Medulla oblongata (tissue), 1 donor: ENCODE data around the gene SLC35F2.
"Not testable (repeated sequence)": the region's sequence is repeated elsewhere in the genome, so short reads cannot be mapped to it uniquely, and the experiment has no call there.

Experiments used
- DNase-seq: peaks from one replicate; pipeline ENCODE4 v3.0.0-alpha.2; 2015; ENCODE audit errors: extremely low spot score

Gene SLC35F2

GRCh38 chr11:107789767-107790166, 68.8 kb downstream of the SLC35F2 start:
- DNase-seq: no peak

GRCh38 chr11:107787733-107788132, 70.9 kb downstream of the SLC35F2 start:
- no peak for DNase-seq

GRCh38 chr11:107785401-107785800, 73.2 kb downstream of the SLC35F2 start:
- no peak for DNase-seq

GRCh38 chr11:107783121-107783520, 75.5 kb downstream of the SLC35F2 start:
- no peak for DNase-seq

GRCh38 chr11:107780775-107781174, 77.8 kb downstream of the SLC35F2 start:
- DNase-seq: no peak

DNA sequence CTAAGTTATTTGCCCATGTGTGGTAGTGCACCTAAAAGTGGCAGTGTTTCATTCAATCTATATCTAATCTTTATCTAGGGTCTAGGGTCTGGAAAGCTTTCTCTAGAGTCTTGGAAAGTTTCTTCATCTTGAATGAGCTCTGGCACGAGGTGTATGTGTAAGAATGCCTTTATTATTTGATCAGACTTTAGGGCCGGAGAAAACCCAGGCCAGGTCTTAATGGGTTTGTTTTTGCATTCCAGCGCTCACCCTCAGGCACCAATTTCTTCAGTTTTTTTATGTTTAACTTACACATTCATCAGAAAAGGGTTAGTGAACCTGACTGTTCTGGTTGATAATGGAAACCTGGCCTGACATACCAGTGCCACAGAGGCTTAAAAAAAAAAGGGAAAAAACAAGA, 78.5 kb downstream of the SLC35F2 start:
- no peak for DNase-seq

- no peak for DNase-seq
Observed at GRCh38 chr11:107778839-107779517, 79.6 kb downstream of the SLC35F2 start.

GRCh38 chr11:107777110-107777509, 81.5 kb downstream of the SLC35F2 start:
- no peak for DNase-seq

DNA sequence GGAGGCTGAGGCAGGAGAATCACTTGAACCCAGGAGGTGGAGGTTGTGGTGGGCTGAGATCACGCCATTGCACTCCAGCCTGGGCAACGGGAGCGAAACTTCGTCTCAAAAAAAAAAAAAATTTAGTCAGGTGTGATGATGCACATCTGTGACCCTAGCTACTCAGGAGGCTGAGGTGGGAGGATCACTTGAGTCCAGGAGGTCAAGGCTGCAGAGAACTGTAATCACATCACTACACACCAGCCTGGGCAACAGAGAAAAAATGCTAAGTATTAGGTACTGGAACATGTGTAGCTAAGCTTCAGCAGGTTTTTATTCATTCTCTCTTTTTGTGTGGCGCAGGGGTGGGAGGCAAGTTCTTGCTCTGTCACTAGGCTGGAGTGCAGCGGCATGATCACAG, 82.5 kb downstream of the SLC35F2 start:
- no peak for DNase-seq

GRCh38 chr11:107770551-107770951, 88.0 kb downstream of the SLC35F2 start:
- no peak for DNase-seq

DNA sequence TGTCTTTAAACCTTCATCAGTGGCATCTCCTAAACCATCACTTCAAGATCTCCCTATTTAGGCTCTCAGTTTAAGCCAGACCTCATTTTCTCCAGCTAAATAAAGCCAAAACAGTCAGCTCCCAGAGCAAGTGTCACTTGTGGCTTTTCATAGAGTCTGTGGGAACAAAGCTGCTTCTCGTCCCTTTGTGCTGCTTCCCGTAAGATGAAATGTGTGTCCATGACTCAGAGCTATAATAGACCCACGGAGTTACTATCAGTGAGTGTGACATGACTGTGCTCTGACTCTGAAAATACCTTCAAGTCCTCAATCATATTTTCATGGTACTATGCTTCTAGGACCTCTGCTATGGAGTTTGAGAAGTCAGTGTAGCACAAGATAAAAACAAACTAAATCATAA, 89.4 kb downstream of the SLC35F2 start:
- DNase-seq: no peak

DNA sequence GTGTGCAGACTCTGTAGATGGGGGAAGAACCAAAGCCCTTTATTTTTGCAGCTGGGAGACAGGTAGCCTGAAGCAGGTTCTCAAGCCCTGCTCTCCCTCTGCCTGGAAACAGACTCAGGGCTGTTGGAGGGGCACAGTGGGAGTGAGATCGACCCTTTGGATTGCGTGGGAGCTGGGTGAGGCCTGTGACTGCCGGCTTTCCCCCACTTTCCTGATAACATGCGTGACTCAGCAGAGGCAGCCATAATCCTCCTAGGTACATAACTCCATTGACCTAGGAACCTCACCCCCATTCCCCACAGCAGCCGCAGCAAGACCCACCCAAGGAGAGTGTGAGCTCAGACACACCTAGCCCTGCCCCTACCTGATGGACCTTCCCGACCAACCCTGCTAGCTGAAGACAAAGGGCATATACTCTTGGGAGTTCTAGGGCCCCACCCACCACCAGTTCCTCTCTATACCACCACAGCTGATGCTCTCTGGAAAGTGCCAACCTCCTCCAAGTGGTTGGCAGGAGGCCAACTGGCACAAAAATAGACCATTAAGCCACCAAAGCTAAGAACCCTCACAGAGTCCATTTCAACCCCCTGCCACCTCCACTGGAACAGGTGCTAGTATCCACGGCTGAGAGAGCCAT, 99.8 kb downstream of the SLC35F2 start:
- DNase-seq: not testable (repeated sequence)

- no peak for DNase-seq
Observed at GRCh38 chr11:107757661-107758060, 100.9 kb downstream of the SLC35F2 start.

DNA sequence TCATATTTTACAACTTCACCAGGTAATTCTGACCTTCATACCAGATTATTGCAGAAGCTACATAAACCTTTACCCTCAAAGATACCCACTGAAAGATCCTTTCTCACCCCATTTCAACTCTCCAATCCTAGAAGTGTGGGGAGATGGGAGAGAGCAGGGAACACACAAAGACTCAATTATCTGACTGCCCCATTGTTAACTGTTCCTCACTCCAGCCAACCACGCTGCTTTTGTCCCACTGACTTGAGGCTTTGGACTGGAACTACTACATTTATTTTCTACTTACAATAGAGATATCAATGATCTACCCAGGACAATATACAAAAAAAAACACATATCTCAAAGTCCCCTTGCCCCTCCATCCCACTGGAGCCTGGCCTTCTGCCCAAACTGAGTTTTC, 102.0 kb downstream of the SLC35F2 start:
- peak; percentile 58 for DNase-seq

DNA sequence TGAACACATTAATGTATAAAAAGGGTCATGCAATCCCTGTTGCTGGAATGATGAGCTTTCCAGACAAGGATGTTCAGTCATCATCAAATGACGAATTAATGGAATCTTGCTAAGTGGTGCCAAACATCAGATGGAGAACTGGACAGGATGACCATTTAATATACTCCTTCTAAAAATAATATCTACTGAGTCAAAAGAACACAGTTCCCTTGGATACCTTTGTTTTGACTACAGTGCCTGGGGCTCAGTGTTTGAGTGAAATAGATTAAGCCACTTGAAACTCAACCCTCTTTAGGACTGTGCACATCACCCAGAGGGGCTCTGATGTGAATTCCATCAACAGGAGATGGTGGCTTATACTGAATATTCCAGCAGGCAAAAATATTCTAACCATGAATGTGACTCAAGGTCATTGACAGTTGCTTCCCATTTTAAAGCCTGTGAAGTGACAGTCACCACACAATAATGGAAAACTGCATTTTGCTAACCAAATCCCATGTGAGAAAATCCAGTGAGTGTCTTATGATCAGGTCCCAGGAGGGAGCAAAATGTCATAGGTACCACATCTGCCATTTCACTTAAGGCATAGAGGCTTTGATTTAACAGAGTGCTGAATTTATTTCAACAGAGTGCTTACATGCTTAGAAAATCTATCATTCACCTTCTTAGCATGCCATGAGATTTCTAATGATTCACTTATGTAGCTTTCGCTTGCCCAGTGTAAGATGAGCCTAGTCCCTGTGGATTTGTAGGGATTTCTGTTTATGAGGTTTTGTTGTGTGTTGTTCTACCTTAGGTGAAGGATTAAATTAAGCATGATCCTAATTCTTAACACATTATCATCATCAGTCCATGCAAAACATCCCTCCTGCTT, 105.4 kb downstream of the SLC35F2 start:
- DNase-seq: no peak

- no peak for DNase-seq
Observed at GRCh38 chr11:107752508-107752907, 106.1 kb downstream of the SLC35F2 start.

GRCh38 chr11:107751082-107751481, 107.5 kb downstream of the SLC35F2 start:
- DNase-seq: no peak

- DNase-seq: no peak
Observed at GRCh38 chr11:107750313-107750712, 108.3 kb downstream of the SLC35F2 start.

DNA sequence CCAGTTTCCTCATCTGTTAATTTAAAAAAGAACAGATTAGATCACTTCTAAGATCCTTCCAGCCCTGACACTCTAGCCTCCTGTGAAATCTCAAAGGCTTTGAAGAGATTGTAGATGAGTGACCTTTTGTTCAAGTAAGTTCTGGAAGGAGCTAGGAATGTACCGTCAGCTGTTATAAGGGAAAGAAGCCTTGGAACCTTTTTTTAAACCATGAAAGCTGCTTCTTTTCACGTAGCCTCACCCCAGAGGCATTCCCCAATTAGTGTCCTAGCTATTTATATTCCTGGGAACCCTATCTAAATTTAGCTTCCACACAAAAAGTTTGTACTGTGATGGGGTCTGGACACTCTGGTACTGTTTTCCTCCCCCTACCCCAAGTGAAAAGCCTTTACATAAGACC, 111.0 kb downstream of the SLC35F2 start:
- DNase-seq: no peak

DNA sequence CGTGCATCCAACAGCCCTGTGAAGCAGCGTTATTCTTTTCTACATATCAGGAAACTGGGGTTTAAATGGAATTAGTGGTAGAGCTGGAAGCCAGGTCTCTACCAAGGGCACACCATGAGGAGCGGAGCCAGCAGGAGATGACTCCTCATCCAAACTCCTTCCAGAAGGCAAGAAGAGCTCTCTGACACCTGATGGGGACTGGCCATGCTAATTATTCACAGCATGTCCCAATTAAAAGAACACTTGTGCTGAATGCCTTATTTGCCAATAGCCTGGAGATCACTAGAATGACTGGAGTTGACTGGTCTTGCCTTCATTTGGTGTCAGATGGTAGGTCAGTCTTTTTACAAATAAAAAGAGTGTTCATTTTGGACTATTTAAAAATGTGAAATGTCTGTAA, 113.9 kb downstream of the SLC35F2 start:
- no peak for DNase-seq

GRCh38 chr11:107743191-107743590, 115.4 kb downstream of the SLC35F2 start:
- DNase-seq: no peak

GRCh38 chr11:107741044-107741823, 117.4 kb downstream of the SLC35F2 start:
- no peak for DNase-seq
